ENCODE data around the gene LAMA3.

LAMA3 gene

GRCh38 chr18:23981369-23981980, 292.2 kb downstream of the LAMA3 start:
- TF ChIP-seq CTCF (IDR thresholded peaks at IDR 0.05; ENCODE audit: low read depth, low read length, missing control alignments), result no peak
- no peak overlapping the region for H3K4me3 ChIP-seq (ENCODE audit: low read depth, low read length)
- no peak for DNase-seq (ENCODE audit: low read depth)

- no peak overlapping the region for H3K4me3 ChIP-seq (ENCODE audit: low read depth, low read length)
- no peak for TF ChIP-seq CTCF (IDR thresholded peaks at IDR 0.05; ENCODE audit: low read depth, low read length, missing control alignments)
- no peak for DNase-seq (ENCODE audit: low read depth)
Measured at GRCh38 chr18:23982155-23983079, 293.2 kb downstream of the LAMA3 start.

GRCh38 chr18:23983112-23983511, 293.9 kb downstream of the LAMA3 start:
- DNase-seq (ENCODE audit: low read depth), result no peak
- H3K4me3 ChIP-seq (ENCODE audit: low read depth, low read length), result no peak overlapping the region
- TF ChIP-seq CTCF (IDR thresholded peaks at IDR 0.05; ENCODE audit: low read depth, low read length, missing control alignments), result no peak

- H3K4me3 ChIP-seq (ENCODE audit: low read depth, low read length), result no peak overlapping the region
- TF ChIP-seq CTCF (IDR thresholded peaks at IDR 0.05; ENCODE audit: low read depth, low read length, missing control alignments), result no peak
- no peak for DNase-seq (ENCODE audit: low read depth)
Measured at GRCh38 chr18:23986600-23987359, 297.5 kb downstream of the LAMA3 start.

GRCh38 chr18:23990474-23991410, 301.5 kb downstream of the LAMA3 start:
- DNase-seq (ENCODE audit: low read depth), result no peak
- H3K4me3 ChIP-seq (ENCODE audit: low read depth, low read length), result no peak overlapping the region
- no peak for TF ChIP-seq CTCF (IDR thresholded peaks at IDR 0.05; ENCODE audit: low read depth, low read length, missing control alignments)
